Left forelimb (tissue), 1 donor: ENCODE results near the gene MPO.

Experiments used
- DNase-seq: peaks from one replicate; pipeline ENCODE4 v3.0.0-alpha.2; 2018; ENCODE audit warnings: low spot score

MPO gene

GRCh38 chr17:58263773-58264172 is 17.0 kb downstream of the MPO start:
- DNase-seq = no peak

GRCh38 chr17:58262149-58262548 is 18.6 kb downstream of the MPO start:
- no peak for DNase-seq

GRCh38 chr17:58254803-58255202 is 25.9 kb downstream of the MPO start:
- DNase-seq = no peak

GRCh38 chr17:58253082-58253481 is 27.7 kb downstream of the MPO start:
- DNase-seq = no peak

DNA sequence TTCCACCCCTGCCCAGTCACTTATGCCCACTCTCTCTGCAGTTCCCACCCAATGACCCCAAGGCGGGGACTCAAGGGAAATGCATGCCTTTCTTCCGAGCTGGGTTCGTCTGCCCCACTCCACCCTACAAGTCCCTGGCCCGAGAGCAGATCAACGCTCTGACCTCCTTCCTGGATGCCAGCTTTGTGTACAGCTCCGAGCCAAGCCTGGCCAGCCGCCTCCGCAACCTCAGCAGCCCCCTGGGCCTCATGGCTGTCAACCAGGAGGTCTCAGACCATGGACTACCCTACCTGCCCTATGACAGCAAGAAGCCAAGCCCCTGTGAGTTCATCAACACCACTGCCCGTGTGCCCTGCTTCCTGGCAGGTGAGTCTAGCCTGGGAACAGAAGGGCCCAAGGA is 28.6 kb downstream of the MPO start:
- no peak for DNase-seq

GRCh38 chr17:58250344-58251011 is 30.3 kb downstream of the MPO start:
- no peak for DNase-seq

- peak; percentile 87 for DNase-seq
Observed at GRCh38 chr17:58249270-58250133, 31.2 kb downstream of the MPO start.

- DNase-seq = no peak
Observed at GRCh38 chr17:58248955-58249269, 31.8 kb downstream of the MPO start.

DNA sequence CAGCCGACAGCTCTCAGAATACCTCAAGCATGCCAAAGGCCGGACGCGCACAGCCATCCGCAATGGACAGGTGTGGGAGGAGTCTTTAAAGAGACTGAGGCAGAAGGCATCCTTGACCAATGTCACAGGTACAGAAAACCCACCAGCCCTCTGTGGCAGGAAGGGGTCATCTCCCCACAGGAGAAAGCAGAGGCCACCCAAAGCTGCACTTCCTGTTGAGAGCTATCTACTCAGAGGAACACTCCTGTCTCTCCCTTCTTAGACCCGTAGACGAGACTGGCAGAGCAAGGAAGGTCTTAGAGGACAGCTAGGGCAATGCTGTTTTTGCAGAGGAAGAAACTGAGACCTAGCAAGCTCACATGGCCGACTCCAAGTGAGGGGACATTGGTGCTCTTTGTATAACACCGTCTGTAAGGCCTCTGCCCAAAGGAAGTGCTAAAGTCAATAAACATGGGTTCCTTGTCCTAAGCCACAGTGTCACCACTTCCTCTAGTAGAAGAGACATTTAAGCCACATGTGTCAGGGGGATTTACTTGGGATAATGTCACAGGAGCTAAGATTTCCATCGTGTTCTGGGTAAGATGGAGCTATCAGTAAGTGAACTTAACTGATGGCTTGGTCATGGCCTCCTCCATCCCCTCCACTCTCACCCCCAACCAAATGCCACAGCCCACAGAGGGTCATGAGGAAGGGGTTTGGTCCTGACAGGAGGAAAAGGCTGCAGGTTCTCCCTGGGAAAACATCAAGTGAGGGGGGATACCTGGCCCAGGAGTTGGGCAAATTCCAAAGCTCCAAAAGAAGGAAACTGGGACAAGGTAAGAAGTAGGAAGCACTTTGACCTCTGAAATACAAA is 33.0 kb downstream of the MPO start:
- no peak for DNase-seq

GRCh38 chr17:58246781-58247180 is 34.0 kb downstream of the MPO start:
- no peak for DNase-seq

DNA sequence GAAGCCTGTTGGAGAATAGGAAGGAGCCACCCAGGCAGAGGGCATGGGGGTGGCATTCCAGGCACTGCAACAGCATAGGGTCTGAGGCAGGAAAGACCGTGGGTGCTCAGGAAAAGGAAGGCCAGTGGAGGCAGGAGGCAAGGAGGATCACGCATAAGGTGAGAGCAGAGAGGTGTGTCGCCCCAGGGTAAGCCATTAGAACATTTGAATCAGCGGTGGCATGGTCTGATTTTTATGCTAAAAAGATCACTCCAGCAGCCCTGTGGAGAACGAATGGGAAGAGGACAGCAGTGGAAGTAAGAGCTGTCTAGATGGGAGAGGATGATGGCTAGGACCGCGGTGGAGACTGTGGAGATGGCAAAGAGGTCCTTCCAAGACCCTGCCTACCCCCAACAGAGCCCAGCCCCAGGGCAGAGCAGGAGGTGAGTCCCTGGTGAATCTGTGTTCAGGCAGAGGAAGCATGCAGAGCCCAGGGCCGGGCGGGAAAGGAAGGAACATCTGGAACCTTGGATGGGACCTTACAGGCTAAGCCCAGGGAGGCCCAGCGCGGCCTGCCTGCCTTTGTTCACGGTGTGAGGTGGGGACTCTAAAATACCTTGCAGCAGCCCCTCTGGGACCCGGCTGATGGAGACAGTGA is 34.5 kb downstream of the MPO start:
- DNase-seq = no peak

DNA sequence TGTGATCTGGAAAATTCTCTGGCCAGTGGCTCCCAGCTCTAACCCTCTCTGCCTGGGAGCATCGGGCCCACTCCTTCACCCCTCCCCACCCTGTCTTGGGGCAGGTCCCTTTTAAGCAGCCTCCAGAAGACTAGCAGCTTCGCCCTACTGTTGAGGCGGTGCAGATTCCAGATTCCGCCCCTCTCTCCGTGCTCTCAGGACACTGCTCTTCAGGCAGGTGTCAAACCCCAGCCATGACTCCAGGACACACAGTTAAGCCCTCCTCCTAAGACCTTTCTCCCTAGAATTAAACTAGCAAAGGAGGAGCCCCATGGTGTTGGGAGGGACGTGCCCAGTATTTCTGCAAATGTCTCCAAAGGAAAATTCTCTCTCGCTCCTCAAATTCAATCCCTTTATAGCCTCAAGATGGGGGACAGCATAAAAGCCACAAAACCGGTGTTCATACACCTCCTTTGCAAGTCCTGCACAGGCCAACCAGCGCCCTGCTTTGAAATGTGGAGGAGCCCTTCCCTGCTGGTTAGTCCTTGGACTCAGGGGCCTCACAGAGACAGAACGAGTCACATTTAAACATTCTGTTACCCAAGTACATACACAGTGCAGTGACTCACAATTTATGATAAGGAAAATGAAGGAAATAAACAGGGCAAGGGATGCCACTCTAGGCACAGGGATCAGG is 35.2 kb downstream of the MPO start:
- no peak for DNase-seq

- no peak for DNase-seq
Observed at GRCh38 chr17:58244963-58245362, 35.8 kb downstream of the MPO start.

DNA sequence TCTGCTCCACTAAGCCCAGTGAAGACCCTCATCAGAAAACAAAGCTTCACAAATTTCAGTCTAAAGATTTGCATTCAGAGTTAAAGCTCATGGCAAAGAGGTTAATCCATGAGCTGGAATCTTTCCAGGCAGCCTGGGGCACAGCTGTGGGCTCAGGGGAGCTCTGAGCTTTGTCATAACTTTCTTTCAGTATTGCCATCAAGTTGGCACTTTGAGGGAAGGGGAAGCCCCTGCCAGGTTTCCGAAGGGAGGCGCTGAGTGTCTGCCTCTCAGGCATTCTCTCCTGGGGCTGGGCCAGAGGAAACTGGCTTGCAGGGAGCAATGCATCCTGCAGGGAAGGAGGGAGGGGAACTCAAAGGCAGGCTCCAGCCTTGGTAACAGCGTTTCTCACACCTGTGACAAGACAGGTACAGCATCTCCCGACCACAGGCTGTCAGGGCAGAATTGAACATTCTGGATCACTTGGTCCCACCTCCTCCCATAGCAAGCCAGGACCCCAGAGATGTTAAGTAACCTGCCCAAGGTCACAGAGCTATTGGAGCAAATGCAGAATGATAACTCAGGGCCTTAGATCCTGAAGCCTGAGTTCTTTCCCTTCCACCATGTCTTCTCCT is 38.5 kb downstream of the MPO start:
- no peak for DNase-seq

DNA sequence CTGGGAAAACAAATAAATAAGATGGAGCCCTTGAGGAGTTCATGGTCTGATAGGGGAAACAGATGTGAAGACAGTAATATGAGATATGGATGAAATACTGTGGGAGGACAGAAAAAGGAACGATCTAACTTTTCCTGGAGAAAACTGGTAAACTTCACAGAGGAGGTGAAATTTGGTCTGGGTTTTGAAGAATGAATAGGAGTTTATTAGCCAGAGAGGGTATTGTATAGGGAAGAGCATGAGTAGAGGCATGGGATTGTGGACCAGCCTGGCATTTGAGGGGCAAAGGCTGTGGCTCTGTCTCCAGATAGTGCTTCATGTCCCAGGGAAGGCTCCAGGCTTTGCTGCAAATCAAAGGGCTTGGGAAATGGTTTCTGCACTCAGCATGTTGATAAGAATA is 40.7 kb downstream of the MPO start:
- DNase-seq = no peak

DNA sequence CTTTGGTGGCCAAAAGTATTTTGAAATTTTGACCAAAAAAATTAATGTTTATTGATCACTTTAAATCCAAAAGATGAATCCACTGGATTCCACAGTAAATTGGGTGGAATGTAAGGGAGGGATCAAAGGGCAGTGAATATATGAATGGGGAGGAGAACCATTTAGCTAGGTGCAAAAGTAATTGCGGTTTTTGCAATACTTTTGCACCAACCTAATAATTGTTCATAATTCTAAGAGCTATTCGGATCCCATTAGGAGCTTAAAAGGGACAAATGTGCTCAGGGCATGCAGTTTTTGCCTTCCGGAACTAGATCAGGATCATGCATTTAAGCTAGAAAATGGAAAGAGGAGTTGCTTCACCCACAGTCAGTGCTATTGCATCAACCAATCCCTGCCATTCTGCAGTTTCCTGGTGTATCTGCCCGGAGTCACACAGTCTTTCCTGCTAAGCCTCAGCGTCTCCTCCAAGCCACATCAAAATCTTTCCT is 42.5 kb downstream of the MPO start, which contains the start of gene LPO:
TSS of gene LPO (plus strand) at position 438 of the 488 bp plus-strand sequence. CDS start 4,396 bp downstream, outside the sequence.
- no peak for DNase-seq

DNA sequence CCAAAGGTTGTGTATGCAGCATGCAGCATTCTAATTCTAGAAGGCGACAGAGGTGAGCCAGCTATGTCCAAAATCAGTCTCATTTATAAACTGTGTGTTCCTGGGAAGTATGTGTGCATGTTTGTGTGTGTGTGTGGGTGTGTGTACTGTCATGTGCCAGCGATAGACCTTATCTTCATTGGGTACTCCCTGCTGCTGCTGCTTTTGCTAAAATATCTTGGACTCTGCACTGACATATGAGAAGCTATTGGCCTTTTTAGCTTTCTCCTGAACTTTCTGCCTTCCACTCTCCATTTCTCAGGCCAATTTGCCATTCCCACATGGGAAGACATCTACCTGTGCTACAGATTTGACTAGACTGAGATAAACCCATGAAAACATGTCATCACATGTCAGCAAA is 44.3 kb downstream of the MPO start:
- no peak for DNase-seq

DNA sequence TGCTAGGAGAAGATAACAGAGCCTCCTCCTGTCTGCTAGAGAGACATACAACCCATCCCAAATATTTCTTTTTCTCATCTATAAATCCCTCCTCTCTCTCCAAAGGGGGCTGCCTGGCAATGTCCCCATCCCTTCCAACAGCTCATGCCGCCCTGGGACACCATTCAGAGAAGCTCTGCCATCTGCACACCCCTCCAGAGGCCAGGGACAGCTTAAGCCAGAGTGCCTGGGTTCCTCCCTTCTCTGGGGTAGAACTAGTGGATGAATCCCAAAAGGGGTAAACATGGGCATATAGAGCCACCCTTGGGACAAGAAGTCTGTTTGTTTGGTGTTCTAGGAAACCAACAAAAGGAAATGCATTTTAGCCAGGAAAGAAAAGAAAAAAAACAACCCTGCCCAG is 44.9 kb downstream of the MPO start:
- DNase-seq = no peak

DNA sequence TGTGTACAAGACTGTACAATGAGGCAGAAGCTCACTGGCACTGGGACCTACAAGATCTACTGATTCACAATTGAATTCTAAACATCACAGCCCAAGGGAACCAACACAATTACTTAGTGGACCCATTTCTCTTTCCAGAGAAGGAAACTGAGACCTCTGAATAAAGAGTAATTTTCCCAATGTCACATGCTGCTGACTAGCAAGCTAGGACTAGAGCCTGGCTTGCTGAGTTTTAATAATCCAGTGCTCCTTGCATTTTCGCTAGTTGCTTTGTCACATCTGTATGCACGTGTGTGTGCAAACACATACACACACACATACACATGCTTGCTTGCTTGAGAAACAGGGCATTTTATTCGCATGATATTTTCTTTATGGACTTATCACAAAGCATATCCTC is 46.2 kb downstream of the MPO start:
- DNase-seq = no peak

DNA sequence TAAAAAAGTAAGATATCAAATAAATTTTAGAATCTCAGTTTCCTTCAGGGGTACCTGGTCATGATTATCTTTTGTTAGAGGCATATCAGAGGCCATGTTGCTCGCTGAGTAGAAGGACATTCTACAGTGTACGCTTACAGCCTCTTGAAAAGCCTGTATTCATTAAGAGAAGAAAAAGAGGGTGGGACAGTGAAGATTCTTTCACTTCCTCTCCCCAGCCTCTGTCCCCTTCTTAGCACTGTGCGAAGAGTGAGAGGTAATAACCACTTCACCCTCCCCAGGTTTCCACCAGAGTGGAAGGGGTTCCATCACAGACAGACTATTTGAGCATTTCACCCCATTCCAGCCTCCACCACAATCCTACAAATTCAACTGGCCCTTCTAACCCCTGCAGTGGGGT is 47.2 kb downstream of the MPO start:
- no peak for DNase-seq

GRCh38 chr17:58232707-58233156 is 48.0 kb downstream of the MPO start:
- DNase-seq = no peak
